Kidney (tissue), 14 donors: ENCODE data around the gene IRAK3. TPM values are rescaled to one million over a fixed set of nuclear protein-coding genes. Genes with fewer than 3 reads are reported as not detected.

Experiments used
- DNase-seq, 5 donors: peaks; one replicate each; pipeline ENCODE4 v3.0.0-alpha.2; 2013 to 2020
- FAIRE-seq: peaks from 2 replicates; lab custom pipeline; 2012; peaks lifted over from hg19 to GRCh38; lab: Jason Lieb, UNC
- H3K27ac ChIP-seq, 2 donors: one replicate each; pipeline ENCODE4 v1.7.0; 2013; ENCODE audit warnings: low read depth in 2 of 2, low read length in 2 of 2, inconsistent platforms in 1 of 2
- H3K27me3 ChIP-seq: one replicate; pipeline ENCODE4 v1.7.1; 2013; ENCODE audit warnings: low read length, inconsistent platforms; ENCODE audit not compliant: control insufficient read depth, insufficient read depth
- H3K36me3 ChIP-seq, 3 donors: one replicate each; pipeline versions ENCODE4 v1.7.0 to v1.7.1; 2013; ENCODE audit warnings: low read length in 3 of 3, control low read depth in 1 of 3, inconsistent platforms in 1 of 3; ENCODE audit not compliant: insufficient read depth in 3 of 3, control insufficient read depth in 2 of 3
- H3K4me1 ChIP-seq, 3 donors: one replicate each; pipeline versions ENCODE4 v1.7.0 to v1.7.1; 2013; ENCODE audit warnings: low read length in 3 of 3, inconsistent platforms in 1 of 3, low read depth in 1 of 3; ENCODE audit not compliant: control insufficient read depth in 2 of 3, insufficient read depth in 2 of 3
- H3K4me3 ChIP-seq, 3 donors: one replicate each; pipeline versions ENCODE4 v1.7.0 to v1.8.1; 2013; ENCODE audit warnings: low read length in 3 of 3, control low read depth in 1 of 3, inconsistent platforms in 1 of 3
- H3K9ac ChIP-seq, 3 donors: one replicate each; pipeline versions ENCODE4 v1.7.0 to v1.7.1; 2013; ENCODE audit warnings: low read length in 3 of 3, control low read depth in 1 of 3, inconsistent platforms in 1 of 3
- H3K9me3 ChIP-seq, 3 donors: one replicate each; pipeline versions ENCODE4 v1.7.0 to v1.7.1; 2013; ENCODE audit warnings: low read length in 3 of 3, control low read depth in 1 of 3, inconsistent platforms in 1 of 3; ENCODE audit not compliant: control insufficient read depth in 2 of 3, insufficient read depth in 1 of 3
- CTCF ChIP-seq: IDR thresholded peaks from 3 replicates; pipeline ENCODE4 v1.5.1; 2012; ENCODE audit warnings: mild to moderate bottlenecking, moderate library complexity, borderline replicate concordance; ENCODE audit not compliant: insufficient read depth; ENCODE audit errors: extremely low read depth
- intact Hi-C: fragments of 100-400 bp; cut with DNase I; formaldehyde crosslinking; loops from one replicate; pipeline ENCODE4 v1.11.1; 2022
- polyA plus RNA-seq: library from polyadenylated mRNA; stranded (reverse); fragments of 350-450 nt; fragmentation: Illumina TruSeq; extraction: RNeasy Lipid Tissue Mini Kit (QIAGEN cat#74804); gene quantifications from one replicate; pipeline ENCODE4 v1.2.3, GENCODE V29; 2014; ENCODE audit warnings: low read depth, low replicate concordance; ENCODE audit not compliant: insufficient read depth
- total RNA-seq: library from RNA; stranded (reverse); fragmentation: NEBNext Ultra II Directional; extraction: Animal tissue kit (Norgen Biotek cat#: 25700); gene quantifications from one replicate; pipeline ENCODE4 v1.2.1, GENCODE V29; 2021
- donor health status: control.
- donor health status: control.
- donor health status: control.
- donor health status: control.
- donor health status: control.
- donor health status: DM: yes; HTN: yes; CAD: no.
- donor health status: Normal renal cell carcinoma (clear cell type).

IRAK3 gene
- total and polyA plus RNA-seq, 2 donors from 2014 or later, result 1.2 to 19.9 TPM

DNA sequence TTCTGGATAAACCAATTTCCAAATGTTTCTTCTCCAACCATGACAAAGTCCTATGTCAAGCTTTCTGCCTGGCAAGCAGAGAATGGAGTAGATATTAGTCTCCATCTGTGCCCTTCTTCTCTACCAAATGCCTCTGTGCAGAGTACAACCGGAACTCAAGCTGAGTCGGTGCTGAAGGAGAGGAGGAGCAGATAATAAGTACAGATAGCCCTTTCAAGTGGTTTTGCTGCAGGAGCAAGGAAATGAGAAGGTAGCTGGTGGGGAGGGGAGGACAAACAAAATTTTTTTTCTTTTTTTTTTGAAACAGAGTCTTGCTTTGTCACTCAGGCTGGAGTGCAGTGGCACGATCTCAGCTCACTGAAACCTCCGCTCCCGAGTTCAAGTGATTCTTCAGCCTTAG is 99.1 kb downstream of the IRAK3 start:
- Histone ChIP-seq H3K27ac (no peak overlapping the region), H3K9ac (no peak overlapping the region), H3K36me3 (no peaks in the 10 kb centered on the region), H3K4me1 (no peaks in the 10 kb centered on the region), H3K9me3 (no peaks in the 10 kb centered on the region), H3K4me3 (no peak overlapping the region), H3K27me3 (no peaks in the 10 kb centered on the region)
- intact Hi-C loops, result no loop called here
- no peak for TF ChIP-seq CTCF
- DNase-seq (no peak), FAIRE-seq (no peak)

- TF ChIP-seq CTCF, result no peak
- no peaks in the 10 kb centered on the region for H3K27me3 ChIP-seq
- H3K36me3 ChIP-seq, result no peaks in the 10 kb centered on the region
- no peak for FAIRE-seq
- H3K9me3 ChIP-seq, result no peaks in the 10 kb centered on the region
- intact Hi-C loops, result no loop called here
- no peaks in the 10 kb centered on the region for H3K4me1 ChIP-seq
- no peak overlapping the region for H3K9ac ChIP-seq
- H3K27ac ChIP-seq, result no peak overlapping the region
- DNase-seq, result no peak
- H3K4me3 ChIP-seq, result no peak overlapping the region
Observed at GRCh38 chr12:66289485-66289884, 100.5 kb downstream of the IRAK3 start.

- DNase-seq, result no peak
- Histone ChIP-seq H3K4me3 (no peak overlapping the region), H3K27ac (no peak overlapping the region), H3K9me3 (no peaks in the 10 kb centered on the region), H3K36me3 (no peaks in the 10 kb centered on the region), H3K4me1 (no peaks in the 10 kb centered on the region), H3K27me3 (no peaks in the 10 kb centered on the region), H3K9ac (no peak overlapping the region)
- intact Hi-C loops, result no loop called here
- no peak for FAIRE-seq
- no peak for TF ChIP-seq CTCF
Observed at GRCh38 chr12:66290716-66291200, 101.7 kb downstream of the IRAK3 start.

DNA sequence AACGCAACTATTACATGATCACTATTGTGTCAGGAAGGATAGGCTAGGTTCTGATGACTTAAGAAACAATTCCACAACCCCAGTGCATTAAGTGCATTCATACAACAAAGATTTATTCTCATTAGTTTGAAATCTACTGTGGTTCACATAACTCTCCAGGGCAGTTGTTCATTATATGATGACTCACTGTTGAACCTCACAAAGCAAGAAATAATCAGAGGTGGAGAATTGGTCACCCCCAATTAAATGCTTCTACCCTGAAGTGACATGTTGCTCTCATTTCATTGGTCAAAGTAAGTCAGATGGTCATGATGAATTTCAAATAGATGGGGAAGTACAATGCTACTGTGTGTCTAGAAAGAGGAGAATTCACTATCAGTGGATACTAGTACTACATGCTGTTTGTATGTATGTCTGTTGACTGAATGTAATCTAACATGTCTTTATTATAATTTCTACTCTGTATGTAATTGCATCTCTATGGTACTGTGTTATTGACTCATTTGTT is 107.2 kb downstream of the IRAK3 start:
- DNase-seq (no peak), FAIRE-seq (no peak)
- no peak for TF ChIP-seq CTCF
- Histone ChIP-seq H3K9ac (no peak overlapping the region), H3K27me3 (no peaks in the 10 kb centered on the region), H3K36me3 (no peaks in the 10 kb centered on the region), H3K27ac (no peak overlapping the region), H3K4me1 (no peaks in the 10 kb centered on the region), H3K9me3 (no peaks in the 10 kb centered on the region), H3K4me3 (no peak overlapping the region)
- intact Hi-C loops, result no loop called here
